ENCODE results near the gene TOMM5.

GRCh38 chr9:37542488-37542887 lies 49.9 kb downstream of the TOMM5 start:
- no peak for TF ChIP-seq SIN3A (IDR thresholded peaks at IDR 0.05; ENCODE audit: borderline replicate concordance, insufficient read depth, low read length)
- no peak for TF ChIP-seq TAF1 (IDR thresholded peaks at IDR 0.05; ENCODE audit: borderline replicate concordance, insufficient read depth, low read length)
- TF ChIP-seq POLR2AphosphoS5 (IDR thresholded peaks at IDR 0.05; ENCODE audit: low read depth, low read length), result no peak
- no peak for TF ChIP-seq FOXP2 (optimal IDR thresholded peaks at IDR 0.05; ENCODE audit: borderline replicate concordance, extremely low read depth, extremely low read length, insufficient read depth)
- TF ChIP-seq REST (IDR thresholded peaks at IDR 0.05; ENCODE audit: insufficient read depth in 1 of 2, low read depth in 2 of 2, low read length in 2 of 2), result no peak

Measured in PFSK-1 (cell line).